ENCODE measurements around the gene PRKN. TPM values are rescaled to one million over a fixed set of nuclear protein-coding genes. Genes with fewer than 3 reads are reported as not detected.

PRKN gene
- total RNA-seq, 1 experiment from 2014 or later, result not detected

- CTCF ChIA-PET, result no interaction called here
- Histone ChIP-seq H3K27me3 (ENCODE audit: insufficient read depth, low read depth) (peaks cover 11% of the 10 kb centered on the region; the same call in 1 of the 2 replicates), H3K4me2 (no peak overlapping the region), H4K20me1 (ENCODE audit: insufficient read depth) (no peaks in the 10 kb centered on the region), H3K36me3 (ENCODE audit: low read depth) (no peaks in the 10 kb centered on the region), H3F3A (ENCODE audit: insufficient read depth, low read depth) (no peaks in the 10 kb centered on the region), H3K27ac (no peak overlapping the region), H3K4me1 (replicated peaks; ENCODE audit: insufficient read depth) (no peaks in the 10 kb centered on the region), H3K4me3 (no peak overlapping the region), H3K9me3 (ENCODE audit: insufficient read depth, low read depth) (no peaks in the 10 kb centered on the region), H3K79me2 (ENCODE audit: low read depth) (no peaks in the 10 kb centered on the region), H2AFZ (no peak overlapping the region), H3K9me2 (ENCODE audit: insufficient read depth) (no peaks in the 10 kb centered on the region)
- no TSS peak for BruUV-seq (replicated peaks)
- DNase-seq, result no peak
- intact Hi-C loops (cut with micrococcal nuclease; ENCODE audit: unreplicated experiment), result no loop called here
- no peak for TF ChIP-seq EZH2 (IDR thresholded peaks at IDR 0.05; ENCODE audit: low read depth)
- no peak for TF ChIP-seq CTCF (conservative IDR thresholded peaks at IDR 0.05)
- POLR2A ChIA-PET (ENCODE audit: unreplicated experiment), result no interaction called here
Observed at GRCh38 chr6:162116902-162117525, 610.6 kb downstream of the PRKN start.

GRCh38 chr6:162109480-162110050 lies 618.0 kb downstream of the PRKN start:
- Histone ChIP-seq H3K4me1 (replicated peaks; ENCODE audit: insufficient read depth) (no peaks in the 10 kb centered on the region), H2AFZ (no peak overlapping the region), H3K36me3 (ENCODE audit: low read depth) (no peaks in the 10 kb centered on the region), H3K27ac (no peak overlapping the region), H3K9me3 (ENCODE audit: insufficient read depth, low read depth) (no peaks in the 10 kb centered on the region), H3K9me2 (ENCODE audit: insufficient read depth) (no peaks in the 10 kb centered on the region), H3F3A (ENCODE audit: insufficient read depth, low read depth) (no peaks in the 10 kb centered on the region), H3K4me3 (no peak overlapping the region), H3K4me2 (no peak overlapping the region), H3K79me2 (ENCODE audit: low read depth) (no peaks in the 10 kb centered on the region), H4K20me1 (ENCODE audit: insufficient read depth) (no peaks in the 10 kb centered on the region), H3K27me3 (ENCODE audit: insufficient read depth, low read depth) (peaks cover 13% of the 10 kb centered on the region; the same call in 1 of the 2 replicates)
- TF ChIP-seq EZH2 (IDR thresholded peaks at IDR 0.05; ENCODE audit: low read depth) (no peak), CTCF (conservative IDR thresholded peaks at IDR 0.05) (no peak)
- intact Hi-C loops (cut with micrococcal nuclease; ENCODE audit: unreplicated experiment), result no loop called here
- POLR2A ChIA-PET (ENCODE audit: unreplicated experiment), result no interaction called here
- CTCF ChIA-PET, result no interaction called here
- no TSS peak for BruUV-seq (replicated peaks)
- no peak for DNase-seq

GRCh38 chr6:162108041-162108440 lies 619.5 kb downstream of the PRKN start:
- Histone ChIP-seq H3K4me2 (no peak overlapping the region), H4K20me1 (ENCODE audit: insufficient read depth) (no peaks in the 10 kb centered on the region), H3K9me2 (ENCODE audit: insufficient read depth) (no peaks in the 10 kb centered on the region), H3K4me1 (replicated peaks; ENCODE audit: insufficient read depth) (no peaks in the 10 kb centered on the region), H3K4me3 (no peak overlapping the region), H3K27me3 (ENCODE audit: insufficient read depth, low read depth) (peaks cover 16% of the 10 kb centered on the region; the same call in 1 of the 2 replicates), H3F3A (ENCODE audit: insufficient read depth, low read depth) (no peaks in the 10 kb centered on the region), H2AFZ (no peak overlapping the region), H3K36me3 (ENCODE audit: low read depth) (no peaks in the 10 kb centered on the region), H3K79me2 (ENCODE audit: low read depth) (no peaks in the 10 kb centered on the region), H3K9me3 (ENCODE audit: insufficient read depth, low read depth) (no peaks in the 10 kb centered on the region), H3K27ac (no peak overlapping the region)
- intact Hi-C loops (cut with micrococcal nuclease; ENCODE audit: unreplicated experiment), result no loop called here
- ChIA-PET POLR2A (ENCODE audit: unreplicated experiment) (no interaction called here), CTCF (no interaction called here)
- TF ChIP-seq CTCF (conservative IDR thresholded peaks at IDR 0.05) (no peak), EZH2 (IDR thresholded peaks at IDR 0.05; ENCODE audit: low read depth) (no peak)
- BruUV-seq (replicated peaks), result no TSS peak
- no peak for DNase-seq
